ENCODE results near the gene KCNQ1. TPM values are rescaled to one million over a fixed set of nuclear protein-coding genes. Genes with fewer than 3 reads are reported as not detected.

The KCNQ1 gene
- total RNA-seq, 3 donors from 2014 or later: 3.6 to 6.2 (median 5.1) TPM

DNA sequence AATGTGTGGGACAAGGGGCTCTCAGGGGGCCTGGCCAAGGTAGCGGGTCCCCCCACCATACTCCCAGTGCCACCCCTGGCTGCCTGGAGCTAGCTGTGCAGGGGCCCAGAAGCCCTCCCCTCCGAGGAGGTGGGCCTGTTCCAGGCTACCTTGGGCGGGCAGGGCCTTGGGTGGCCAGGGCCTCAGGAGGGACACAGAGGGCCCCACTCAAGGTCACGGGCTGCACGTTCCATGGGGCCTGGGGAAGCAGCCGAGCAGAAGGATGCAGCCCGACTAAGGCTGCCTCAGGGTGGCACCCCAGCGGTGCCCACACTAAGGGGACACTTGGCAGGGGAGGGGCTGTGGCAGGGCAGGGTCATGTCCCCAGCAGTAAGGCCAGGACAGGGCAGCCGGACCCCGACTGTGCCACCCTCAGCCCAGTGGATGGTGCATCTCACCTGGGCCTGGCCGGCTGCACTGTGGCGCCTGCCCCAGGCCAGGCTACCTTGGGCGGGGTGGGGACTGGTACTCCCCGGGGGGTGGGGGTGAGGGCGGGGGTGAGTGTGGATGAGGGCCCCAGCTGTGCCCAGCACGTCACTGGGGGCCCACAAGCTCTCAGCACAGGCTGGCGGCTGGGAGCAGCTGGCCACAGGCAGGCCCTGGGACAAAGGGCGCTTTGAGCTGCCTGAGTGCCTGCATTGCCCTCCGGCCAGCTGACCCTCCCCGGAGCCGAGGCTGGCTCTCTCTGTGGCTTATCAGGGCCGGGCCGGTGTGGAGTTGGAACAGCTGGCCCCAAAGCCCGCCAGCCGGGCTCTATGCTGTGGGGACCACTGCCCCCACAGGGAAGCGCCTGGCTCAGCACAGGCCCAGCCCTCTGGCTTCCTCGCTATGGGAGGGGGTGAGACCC is 117.1 kb downstream of the KCNQ1 start:
- no peaks in the 10 kb centered on the region for H3K36me3 ChIP-seq
- TF ChIP-seq, protein P1, sequence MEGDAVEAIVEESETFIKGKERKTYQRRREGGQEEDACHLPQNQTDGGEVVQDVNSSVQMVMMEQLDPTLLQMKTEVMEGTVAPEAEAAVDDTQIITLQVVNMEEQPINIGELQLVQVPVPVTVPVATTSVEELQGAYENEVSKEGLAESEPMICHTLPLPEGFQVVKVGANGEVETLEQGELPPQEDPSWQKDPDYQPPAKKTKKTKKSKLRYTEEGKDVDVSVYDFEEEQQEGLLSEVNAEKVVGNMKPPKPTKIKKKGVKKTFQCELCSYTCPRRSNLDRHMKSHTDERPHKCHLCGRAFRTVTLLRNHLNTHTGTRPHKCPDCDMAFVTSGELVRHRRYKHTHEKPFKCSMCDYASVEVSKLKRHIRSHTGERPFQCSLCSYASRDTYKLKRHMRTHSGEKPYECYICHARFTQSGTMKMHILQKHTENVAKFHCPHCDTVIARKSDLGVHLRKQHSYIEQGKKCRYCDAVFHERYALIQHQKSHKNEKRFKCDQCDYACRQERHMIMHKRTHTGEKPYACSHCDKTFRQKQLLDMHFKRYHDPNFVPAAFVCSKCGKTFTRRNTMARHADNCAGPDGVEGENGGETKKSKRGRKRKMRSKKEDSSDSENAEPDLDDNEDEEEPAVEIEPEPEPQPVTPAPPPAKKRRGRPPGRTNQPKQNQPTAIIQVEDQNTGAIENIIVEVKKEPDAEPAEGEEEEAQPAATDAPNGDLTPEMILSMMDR (IDR thresholded peaks at IDR 0.05): no peak
- TF ChIP-seq POLR2AphosphoS5 (IDR thresholded peaks at IDR 0.05) (no peak), POLR2A (IDR thresholded peaks at IDR 0.05) (no peak)
- H3K27me3 ChIP-seq: no peaks in the 10 kb centered on the region
- no peak for DNase-seq (ENCODE audit: low spot score in 2 of 2)
- no peak overlapping the region for H3K4me3 ChIP-seq
- intact Hi-C loops (cut with DNase I; ENCODE audit: low total_unique reads): no loop called here
- no peak overlapping the region for H3K27ac ChIP-seq
- H3K4me1 ChIP-seq: no peaks in the 10 kb centered on the region
- H3K9me3 ChIP-seq: no peaks in the 10 kb centered on the region

DNA sequence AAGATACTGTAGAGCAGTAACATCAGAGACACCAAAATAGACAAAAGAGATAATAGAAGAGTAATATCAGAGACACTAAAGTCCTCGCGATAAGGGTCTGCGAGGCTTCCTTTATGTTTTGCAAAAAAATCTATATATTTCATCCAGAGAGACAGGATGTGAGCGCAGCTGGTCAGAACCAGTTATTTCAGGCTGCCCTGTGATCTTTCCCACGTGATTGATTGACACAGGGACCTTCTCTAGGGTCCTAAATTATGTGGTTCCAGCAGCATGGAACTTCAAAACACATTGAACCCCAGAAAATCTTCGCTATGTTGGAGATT is 118.0 kb downstream of the KCNQ1 start:
- no peak for DNase-seq (ENCODE audit: low spot score in 2 of 2)
- no peaks in the 10 kb centered on the region for H3K9me3 ChIP-seq
- TF ChIP-seq POLR2A (IDR thresholded peaks at IDR 0.05): no peak
- H3K27ac ChIP-seq: no peak overlapping the region
- H3K4me3 ChIP-seq: no peak overlapping the region
- H3K36me3 ChIP-seq: no peaks in the 10 kb centered on the region
- H3K27me3 ChIP-seq: no peaks in the 10 kb centered on the region
- intact Hi-C loops (cut with DNase I; ENCODE audit: low total_unique reads): no loop called here
- no peaks in the 10 kb centered on the region for H3K4me1 ChIP-seq

DNA sequence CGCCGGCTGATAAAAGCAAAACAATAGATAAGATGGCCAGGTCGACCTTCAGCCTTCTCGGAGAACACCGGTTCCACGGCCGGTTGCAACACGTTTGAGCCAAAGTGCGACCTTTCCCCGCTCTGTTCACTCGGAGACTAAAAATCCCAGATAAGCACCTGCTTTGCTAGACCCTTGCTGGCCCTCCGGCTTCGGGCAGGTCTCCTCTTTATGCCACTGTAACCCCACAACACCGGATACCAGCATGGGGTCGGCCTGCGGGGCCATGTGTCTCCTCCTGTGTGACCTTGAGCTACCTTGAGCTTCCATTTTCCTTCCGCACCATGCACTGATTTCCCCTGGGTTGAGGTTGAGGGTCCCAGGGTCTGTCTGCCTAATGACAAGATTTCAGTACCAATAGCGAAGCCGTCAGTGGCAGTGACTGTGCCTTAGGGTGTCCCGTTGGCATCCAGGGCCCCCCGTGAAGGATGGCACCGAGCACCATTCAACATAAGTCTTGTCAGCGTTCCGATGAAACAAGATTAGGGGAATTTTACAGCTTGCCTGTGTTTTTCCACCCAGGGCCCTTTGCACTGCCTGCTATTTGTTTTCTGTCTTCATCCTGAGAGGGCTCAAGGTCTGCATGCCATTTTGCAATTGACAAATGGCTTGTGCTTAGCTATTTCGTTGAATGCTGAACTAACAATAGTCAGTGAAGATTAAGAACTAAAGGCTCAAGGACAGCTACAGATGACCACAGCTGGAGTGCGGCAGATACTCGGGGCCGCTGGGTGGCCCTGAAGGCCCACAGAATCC is 118.6 kb downstream of the KCNQ1 start:
- no peaks in the 10 kb centered on the region for H3K27me3 ChIP-seq
- H3K4me1 ChIP-seq: no peaks in the 10 kb centered on the region
- H3K4me3 ChIP-seq: no peak overlapping the region
- no peaks in the 10 kb centered on the region for H3K36me3 ChIP-seq
- TF ChIP-seq POLR2AphosphoS5 (IDR thresholded peaks at IDR 0.05) (no peak), POLR2A (IDR thresholded peaks at IDR 0.05) (no peak)
- TF ChIP-seq, protein P1 (IDR thresholded peaks at IDR 0.05): no peak
- no peaks in the 10 kb centered on the region for H3K9me3 ChIP-seq
- no peak for DNase-seq (ENCODE audit: low spot score in 2 of 2)
- intact Hi-C loops (cut with DNase I; ENCODE audit: low total_unique reads): no loop called here
- no peak overlapping the region for H3K27ac ChIP-seq

DNA sequence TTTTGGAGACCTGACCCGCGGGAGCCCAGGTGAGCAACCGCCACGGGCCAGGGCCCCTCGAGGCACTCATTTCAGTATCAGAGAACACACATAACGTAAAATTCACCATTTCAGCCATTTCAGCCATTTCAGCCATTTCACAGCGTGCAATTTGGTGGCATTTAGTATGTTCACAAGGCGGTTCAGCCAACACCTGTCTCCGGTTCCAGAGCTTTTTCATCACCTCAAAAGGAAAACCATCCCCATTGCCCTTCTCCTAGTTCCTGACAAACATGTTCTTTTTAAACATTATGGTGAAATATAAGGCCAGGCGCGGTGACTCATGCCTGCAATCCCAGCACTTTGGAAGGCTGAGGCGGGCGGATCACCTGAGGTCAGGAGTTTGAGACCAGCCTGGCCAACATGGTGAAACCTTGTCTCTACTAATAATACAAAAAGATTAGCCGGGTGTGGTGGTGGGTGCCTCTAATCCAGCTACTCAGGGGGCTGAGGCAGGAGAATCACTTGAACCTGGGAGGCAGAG is 119.3 kb downstream of the KCNQ1 start:
- Histone ChIP-seq H3K27ac (no peak overlapping the region), H3K36me3 (no peaks in the 10 kb centered on the region), H3K27me3 (no peaks in the 10 kb centered on the region), H3K9me3 (no peaks in the 10 kb centered on the region), H3K4me1 (no peaks in the 10 kb centered on the region), H3K4me3 (no peak overlapping the region)
- TF ChIP-seq, protein P1 (IDR thresholded peaks at IDR 0.05): no peak
- TF ChIP-seq POLR2AphosphoS5 (IDR thresholded peaks at IDR 0.05): no peak
- TF ChIP-seq POLR2A (IDR thresholded peaks at IDR 0.05): no peak
- intact Hi-C loops (cut with DNase I; ENCODE audit: low total_unique reads): no loop called here
- DNase-seq (ENCODE audit: low spot score in 2 of 2): no peak

DNA sequence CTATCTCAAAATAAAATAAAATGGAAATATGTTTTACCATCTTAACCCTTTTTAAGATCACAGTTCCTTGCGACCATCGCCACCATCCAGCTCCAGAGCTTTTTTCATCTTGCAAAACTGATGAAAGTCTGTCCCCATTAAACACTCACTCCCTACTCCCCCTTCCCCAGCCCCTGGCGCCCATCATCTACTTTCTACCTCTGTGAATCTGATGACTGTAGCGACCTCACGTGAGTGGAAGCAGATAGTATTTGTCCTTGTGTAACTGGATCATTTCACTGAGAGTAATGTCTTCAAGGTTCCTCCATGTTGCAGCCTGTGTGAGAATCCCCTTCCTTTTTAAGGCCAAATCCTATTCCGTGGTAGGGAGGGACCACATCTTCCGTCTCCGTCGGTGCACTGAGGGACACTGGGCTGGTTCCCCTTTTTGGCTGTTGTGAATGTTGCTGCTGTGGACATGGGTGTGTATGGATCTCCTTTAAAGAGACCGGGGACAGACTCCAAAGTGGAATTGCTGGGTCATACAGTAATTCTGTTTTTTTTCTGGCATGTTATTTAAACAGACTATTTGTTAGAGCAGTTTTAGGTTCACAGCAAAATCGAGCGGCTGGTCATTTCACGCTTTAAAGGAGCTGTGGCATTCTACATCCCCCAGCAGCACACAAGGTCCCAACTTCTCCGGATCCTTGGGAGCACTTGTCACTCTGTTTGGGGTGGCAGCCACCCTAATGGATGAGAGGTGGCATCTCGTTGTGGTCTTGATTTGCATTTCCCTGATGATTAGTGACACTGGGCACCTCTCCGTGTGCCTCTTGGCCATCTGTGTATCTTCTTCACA is 120.0 kb downstream of the KCNQ1 start:
- no peak for DNase-seq (ENCODE audit: low spot score in 2 of 2)
- no peak overlapping the region for H3K27ac ChIP-seq
- no peaks in the 10 kb centered on the region for H3K9me3 ChIP-seq
- H3K4me3 ChIP-seq: no peak overlapping the region
- intact Hi-C loops (cut with DNase I; ENCODE audit: low total_unique reads): no loop called here
- TF ChIP-seq, protein P1 (IDR thresholded peaks at IDR 0.05): no peak
- TF ChIP-seq POLR2A (IDR thresholded peaks at IDR 0.05) (no peak), POLR2AphosphoS5 (IDR thresholded peaks at IDR 0.05) (no peak)
- H3K36me3 ChIP-seq: no peaks in the 10 kb centered on the region
- H3K4me1 ChIP-seq: no peaks in the 10 kb centered on the region
- H3K27me3 ChIP-seq: no peaks in the 10 kb centered on the region
